Right ventricle myocardium superior (tissue), 1 donor: ENCODE measurements around the gene PMEPA1. TPM values are rescaled to one million over a fixed set of nuclear protein-coding genes. Genes with fewer than 3 reads are reported as not detected.

Experiments used
- ATAC-seq: fragments of 200-7000 bp; cut with Tn5 transposase; one replicate; pipeline ENCODE4 v1.9.1; 2020; ENCODE audit warnings: mild to moderate bottlenecking; ENCODE audit not compliant: poor library complexity
- DNase-seq: peaks from one replicate; pipeline ENCODE4 v3.0.0-alpha.2; 2020
- intact Hi-C: fragments of 100-400 bp; cut with DNase I; formaldehyde crosslinking; loops from one replicate; pipeline ENCODE4 v1.11.2; 2022
- long read RNA-seq: library from polyadenylated mRNA; unstranded; transcript quantifications from one replicate; pipeline ENCODE4 v2.0.0, GENCODE V29; 2021
- total RNA-seq: library from RNA; stranded (reverse); fragmentation: NEBNext Ultra II Directional; extraction: Animal tissue kit (Norgen Biotek cat#: 25700); gene quantifications from one replicate; pipeline ENCODE4 v1.2.1, GENCODE V29; 2021
- donor health status: DM: no; HTN: yes; CAD: no; lungs with severe emphysema.

Gene PMEPA1, protein sequence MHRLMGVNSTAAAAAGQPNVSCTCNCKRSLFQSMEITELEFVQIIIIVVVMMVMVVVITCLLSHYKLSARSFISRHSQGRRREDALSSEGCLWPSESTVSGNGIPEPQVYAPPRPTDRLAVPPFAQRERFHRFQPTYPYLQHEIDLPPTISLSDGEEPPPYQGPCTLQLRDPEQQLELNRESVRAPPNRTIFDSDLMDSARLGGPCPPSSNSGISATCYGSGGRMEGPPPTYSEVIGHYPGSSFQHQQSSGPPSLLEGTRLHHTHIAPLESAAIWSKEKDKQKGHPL
- 21.5 TPM for total RNA-seq
- long read RNA-seq, full-length matches to known transcripts, result 48 of 62 reads
- long read RNA-seq, partial matches to known transcripts, result 1 of 62 reads
- long read RNA-seq, other reads (novel, unspliced or antisense), result 13 of 62 reads

DNA sequence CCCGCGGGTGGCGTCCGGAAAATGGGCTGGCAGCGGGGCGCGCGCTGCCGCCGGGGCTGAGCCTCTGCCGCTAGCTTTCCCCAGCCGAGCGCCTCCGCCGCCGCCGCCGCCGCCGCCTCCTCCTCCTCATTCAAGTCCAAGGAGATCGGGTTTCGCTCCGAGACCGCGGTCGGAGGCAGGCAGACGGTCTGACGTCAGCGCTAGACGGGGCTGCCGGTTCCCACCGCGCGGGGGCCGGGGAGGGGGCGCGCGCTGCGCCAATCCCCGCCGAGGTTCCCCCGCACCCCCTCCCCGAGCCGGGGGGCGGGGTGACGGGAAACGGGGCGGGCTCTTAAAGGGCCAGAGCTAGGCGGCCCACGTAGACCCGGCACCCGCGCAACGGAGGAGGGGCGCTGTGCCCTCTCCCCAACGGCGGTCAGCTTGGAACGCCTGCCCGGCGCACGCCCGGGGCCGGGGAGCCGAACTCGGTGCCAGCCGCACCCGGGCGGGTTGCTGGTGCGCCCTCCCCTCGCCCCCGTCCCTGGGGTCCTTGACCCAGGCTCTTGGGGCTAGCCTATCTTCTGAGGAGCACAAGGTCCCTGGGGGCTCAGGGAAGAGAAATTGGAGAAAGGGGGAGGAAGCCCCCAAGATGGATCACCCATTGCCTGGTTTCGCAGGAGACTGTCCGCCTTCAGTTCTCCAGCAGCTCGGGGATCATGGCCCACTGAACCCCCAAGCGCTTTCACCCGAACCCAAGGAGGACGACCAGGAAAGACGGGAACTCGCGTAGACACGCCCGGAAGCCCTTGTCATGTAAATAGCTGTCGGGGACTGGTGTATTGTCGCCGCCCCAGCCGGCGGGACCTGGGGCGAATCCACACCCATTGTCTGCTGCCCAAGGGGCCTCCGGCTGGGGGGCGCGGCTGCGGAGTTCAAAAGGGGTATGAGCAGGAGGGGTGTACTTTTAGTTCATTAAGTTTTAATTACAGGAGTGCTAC lies at the start of gene PMEPA1:
Gene PMEPA1, minus strand, starts transcription at position 193 of the 977 bp plus-strand sequence. CDS start 433 bp downstream, outside the sequence.
- ATAC-seq (peak; percentile 93), DNase-seq (peak; percentile 95)
- intact Hi-C loops, result no loop called here

DNA sequence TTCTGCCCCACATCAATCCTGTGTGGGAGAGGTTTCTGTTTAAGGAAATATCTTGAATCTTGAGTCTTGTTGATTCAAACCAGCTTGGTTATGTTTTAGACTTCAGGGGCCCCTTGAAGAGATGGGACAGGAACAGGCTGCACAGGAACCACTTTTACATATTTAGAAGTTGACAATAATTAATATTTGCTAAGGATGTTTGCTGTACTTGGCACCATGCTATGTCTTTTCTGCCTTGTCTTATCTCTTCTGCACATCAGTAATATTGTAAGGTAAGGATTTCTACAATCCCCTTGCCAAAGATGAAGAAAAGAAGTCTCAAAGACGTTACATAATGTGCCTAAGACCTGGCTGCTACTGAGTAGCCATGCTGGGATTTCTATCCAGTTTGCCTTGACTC lies 48.0 kb upstream of the PMEPA1 start:
- ATAC-seq, result no peak
- no peak for DNase-seq
- intact Hi-C loops, result no loop called here

DNA sequence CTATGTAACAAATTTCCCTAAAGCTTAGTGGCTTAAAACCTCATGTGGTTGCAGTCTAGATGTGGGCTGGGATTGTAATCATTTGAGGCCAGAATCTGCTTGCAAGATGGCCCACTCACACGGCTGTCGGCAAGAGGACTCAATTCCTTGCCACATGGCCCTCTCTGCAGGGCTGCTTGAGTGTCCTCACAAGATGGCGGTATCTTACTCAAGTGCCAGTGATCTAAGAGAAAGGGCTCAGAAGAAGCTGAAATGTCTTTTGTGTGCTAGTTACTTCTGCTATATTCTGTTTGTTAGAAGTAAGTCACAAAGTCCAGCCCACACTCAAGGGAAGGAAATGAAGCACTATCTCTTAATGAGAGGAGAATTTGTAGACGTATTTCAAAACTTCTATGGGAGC lies 47.1 kb upstream of the PMEPA1 start:
- DNase-seq, result no peak
- no peak for ATAC-seq
- intact Hi-C loops, result no loop called here

DNA sequence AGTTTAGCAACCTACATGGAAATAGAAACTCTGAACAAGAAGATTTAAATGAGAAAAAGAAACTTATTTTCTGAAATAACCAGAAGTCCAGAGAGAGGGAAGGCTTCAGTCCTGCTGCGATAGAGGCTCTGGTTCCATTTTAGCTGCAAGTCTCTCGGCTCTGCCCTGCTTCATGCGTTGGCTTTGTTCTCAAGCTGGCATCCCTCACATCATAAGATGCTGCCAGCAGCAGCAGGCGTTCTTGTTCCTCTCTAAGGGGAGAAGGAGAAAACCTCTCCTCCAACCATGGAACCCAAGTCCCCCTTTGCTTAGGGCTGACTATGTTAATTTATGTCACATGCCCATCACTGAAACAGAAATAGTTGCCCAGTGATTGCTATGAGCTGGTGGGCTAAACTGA lies 46.4 kb upstream of the PMEPA1 start:
- DNase-seq (no peak), ATAC-seq (no peak)
- intact Hi-C loops, result no loop called here

DNA sequence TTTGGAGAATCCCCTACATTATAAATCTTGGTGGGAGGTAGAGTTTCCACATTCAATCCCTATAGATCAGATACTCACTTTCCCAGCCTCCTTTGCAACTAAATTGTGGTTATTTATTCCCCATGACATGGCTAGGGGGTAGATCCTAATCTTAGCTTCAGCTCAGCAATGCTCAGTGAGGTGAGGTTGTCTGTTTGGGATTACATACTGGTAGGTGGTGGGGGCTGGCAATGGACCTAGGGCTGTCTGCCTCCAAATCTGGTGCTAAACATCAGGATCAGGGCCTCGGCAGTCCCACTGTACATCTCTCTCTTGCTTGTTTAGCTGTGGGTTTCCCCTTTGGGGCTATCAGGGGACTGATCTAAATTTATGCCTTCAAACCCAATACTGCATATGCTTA lies 45.8 kb upstream of the PMEPA1 start:
- intact Hi-C loops, result no loop called here
- no peak for ATAC-seq
- no peak for DNase-seq

DNA sequence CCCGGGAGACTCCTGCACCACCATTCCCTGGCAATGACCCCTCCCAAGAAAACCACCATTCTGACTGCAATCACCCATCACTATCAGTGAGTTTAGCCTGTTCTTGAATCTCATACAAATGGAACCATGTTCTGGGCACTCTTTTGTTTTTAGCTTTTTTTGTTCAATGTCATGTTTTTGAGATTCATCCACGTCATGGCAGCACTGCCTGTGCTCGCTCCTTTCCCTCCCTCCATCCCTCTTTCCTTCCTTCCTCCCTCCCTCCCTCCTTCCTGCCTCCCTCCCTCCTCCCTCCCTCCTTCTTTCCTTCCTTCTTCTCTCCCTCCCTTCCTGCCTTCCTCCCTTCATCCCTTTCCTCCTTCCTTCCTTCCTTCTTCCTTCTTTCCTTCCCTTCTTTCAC lies 44.4 kb upstream of the PMEPA1 start:
- ATAC-seq, result no peak
- DNase-seq, result no peak
- intact Hi-C loops, result no loop called here

DNA sequence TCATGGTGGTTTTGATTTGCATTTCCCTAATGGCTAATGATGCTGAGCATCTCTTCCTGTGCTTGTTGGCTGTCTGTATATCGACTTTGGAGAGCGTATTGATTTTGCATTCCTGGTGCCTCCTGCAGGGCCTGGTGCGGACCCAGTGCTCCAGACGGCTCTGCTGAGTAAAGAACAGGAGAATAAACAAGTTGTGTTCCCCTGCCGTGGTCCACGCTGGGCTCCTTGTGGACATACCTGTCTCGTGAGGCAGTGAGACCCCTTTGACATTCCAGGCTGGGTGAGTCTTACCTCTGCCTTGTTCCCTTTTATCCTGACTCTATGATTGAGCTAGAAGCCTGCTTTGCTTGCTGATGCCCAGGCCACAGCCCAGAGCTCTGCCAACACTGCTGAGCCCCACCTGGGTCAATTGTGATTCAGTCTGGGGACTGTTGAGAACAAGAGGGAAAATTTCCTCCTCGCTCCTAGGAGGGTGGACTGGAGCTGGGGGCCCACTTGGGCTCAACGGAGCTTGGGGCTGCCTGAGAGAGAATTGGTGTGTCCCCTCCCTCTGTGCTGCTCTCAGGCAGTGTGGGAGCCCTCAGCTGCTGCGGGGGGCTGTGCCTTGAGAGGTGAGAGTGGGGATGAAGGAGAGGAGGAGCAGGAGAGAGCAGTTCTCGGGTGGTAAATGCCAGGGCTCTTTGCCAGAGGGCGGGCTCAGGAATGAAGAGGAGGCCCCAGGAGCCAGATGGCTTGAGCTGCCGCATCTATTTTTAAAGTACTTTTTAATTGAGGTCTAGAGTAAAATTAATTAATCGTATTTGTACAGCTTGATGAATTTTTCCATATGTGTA lies 43.7 kb upstream of the PMEPA1 start:
- no peak for ATAC-seq
- intact Hi-C loops, result no loop called here
- no peak for DNase-seq

DNA sequence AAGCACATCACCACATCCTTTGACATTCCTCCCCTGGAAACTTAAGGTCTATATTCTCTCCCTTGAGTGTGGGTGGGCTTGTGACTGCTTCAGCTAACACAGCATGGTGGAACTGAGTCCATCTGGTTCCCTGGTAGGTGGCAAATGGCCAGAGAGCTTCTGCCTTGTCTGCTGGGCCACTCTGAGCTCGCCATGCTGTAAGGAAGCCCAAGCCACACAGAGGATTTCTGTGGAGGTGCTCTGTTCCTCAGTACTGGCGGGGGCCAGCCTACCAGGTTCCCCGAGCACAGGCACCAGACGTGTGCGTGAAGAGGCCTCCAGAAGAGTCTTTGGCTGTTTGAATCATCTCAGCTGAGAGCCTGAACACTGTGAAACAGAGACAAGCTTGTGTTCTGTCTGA lies 41.6 kb upstream of the PMEPA1 start:
- no peak for DNase-seq
- intact Hi-C loops, result no loop called here
- ATAC-seq, result no peak

DNA sequence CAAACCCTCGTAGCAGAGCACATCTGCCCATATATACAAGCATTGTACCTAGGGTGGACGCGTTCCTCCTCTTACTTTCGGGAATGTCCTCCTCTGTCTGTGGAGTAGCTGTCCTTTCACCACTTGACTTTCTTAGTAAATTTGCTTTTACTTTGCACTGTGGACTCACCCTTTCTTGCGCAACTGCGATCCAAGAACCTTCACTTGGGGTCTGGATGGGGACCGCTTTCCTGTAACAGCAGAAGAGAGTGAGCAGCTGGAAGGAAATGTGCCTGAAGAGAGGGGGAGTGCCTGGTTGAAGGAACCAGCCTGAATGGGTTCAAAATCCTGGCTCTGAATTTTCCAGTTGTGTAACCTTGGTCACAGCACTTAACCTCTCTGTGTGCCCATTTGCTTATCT lies 40.1 kb upstream of the PMEPA1 start:
- ATAC-seq (no peak), DNase-seq (no peak)
- intact Hi-C loops, result no loop called here

DNA sequence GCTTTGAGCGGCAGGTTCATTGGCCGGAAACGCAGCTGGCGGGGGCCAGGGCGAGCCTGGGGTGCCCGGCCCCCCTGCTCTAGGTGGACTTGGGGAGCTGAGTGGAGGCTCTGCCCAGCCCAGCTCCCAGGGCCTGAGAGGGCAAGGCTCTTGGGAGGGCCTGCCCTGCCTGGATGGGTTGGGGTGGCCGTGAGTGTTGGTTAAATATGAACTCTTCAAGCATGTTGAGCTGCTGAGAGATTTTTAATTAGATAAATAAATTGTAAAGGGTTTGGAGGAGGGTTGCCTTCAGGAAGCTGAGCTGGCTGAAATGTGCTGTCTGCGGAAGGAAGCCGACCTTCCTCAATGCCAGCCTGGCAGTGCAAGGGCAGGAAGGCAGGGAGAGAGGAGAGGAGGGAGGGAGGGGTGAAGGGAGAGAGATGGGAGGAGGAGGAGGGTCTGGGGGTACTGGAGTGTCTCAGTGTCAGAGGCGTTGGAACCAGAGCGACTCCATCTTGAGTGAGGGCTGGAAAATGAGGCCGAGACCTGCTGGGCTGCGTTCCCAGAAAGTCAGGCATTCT lies 39.4 kb upstream of the PMEPA1 start:
- ATAC-seq (peak; percentile 20), DNase-seq (no peak)
- intact Hi-C loops, result no loop called here

DNA sequence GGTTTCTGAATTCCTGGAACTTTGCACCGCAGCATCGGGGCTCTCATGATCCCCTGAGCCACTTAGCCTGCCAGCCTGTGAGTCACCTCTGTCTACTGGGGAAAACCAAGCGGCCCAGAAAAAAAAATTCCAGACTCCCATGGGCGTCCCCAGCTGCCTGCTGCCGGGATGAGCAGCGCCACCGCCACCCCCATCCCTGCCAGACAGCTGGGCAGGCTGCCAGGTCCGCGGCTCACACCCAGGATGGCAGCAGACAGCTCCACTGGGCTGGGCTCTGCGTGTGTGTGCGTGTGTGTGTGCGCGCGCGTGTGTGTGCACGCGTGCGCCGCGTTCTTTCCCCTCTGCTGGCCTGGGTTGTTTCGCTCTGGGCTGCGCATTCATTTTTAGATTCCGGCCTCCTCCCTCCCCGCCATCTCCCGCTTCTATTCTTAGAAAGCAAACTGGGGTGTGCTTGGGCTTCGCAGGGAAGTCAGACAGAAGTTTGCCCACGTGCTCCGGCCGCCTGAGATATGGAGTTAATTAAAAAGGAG lies 38.9 kb upstream of the PMEPA1 start:
- peak; percentile 89 for ATAC-seq
- intact Hi-C loops, result no loop called here
- peak; percentile 89 for DNase-seq

DNA sequence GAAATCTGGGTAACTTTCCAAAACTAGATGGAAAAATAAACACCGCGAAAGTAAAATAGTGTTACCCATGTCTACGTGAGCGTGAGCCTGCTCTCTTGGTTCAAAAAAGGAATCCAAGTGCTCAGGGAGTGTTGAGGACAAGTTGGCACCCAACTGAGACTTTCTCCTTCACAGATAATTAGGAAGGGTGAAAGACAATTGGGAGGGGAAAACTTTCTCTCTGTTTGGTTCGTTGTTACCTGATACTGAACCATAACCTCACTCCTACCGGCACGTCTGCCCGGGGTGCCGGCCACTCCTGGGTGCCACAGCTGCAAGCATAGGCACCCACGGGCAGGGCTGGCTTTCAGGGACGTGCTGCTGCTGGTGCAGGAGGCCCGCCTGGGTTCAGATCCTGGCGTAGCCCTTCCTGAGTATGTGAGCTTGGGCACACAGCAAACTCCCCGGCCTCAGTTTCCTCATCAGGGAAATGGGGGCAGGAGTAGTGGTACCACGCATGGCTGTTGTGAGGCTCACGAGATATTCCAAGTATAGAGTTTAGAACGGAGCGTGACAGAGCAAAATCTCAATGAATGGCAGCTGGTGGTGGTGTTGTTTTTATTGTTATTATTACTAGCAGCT lies 38.2 kb upstream of the PMEPA1 start:
- ATAC-seq, result peak; percentile 50
- intact Hi-C loops, result no loop called here
- DNase-seq, result no peak

DNA sequence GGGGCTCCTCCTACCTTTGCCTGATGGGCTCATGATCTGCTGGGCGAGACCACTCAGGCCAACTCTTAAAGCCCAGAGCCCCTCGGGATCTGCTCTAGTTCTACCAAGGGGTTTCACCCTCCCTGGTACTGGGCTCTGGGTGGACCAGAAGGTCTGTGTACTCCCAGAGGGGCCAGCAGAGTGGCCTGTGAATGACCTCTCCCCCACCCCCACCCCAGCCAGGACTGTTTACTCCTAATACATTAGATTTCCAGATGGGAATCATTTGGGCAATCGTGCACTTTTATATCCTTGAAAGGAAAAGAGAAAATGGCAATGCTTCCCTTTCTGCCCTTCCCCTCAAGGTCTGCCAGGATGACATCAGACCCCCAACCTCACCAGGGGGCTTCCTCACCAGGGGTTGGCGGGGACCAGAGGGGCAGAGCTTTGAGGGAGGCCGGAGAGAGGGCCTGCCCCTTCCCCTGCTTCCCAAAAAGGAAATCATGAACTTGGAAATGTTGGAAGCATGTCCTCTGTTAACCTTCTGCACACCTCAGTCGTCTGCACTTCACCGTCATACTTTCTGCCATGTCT lies 37.1 kb upstream of the PMEPA1 start:
- ATAC-seq (no peak), DNase-seq (no peak)
- intact Hi-C loops, result no loop called here

DNA sequence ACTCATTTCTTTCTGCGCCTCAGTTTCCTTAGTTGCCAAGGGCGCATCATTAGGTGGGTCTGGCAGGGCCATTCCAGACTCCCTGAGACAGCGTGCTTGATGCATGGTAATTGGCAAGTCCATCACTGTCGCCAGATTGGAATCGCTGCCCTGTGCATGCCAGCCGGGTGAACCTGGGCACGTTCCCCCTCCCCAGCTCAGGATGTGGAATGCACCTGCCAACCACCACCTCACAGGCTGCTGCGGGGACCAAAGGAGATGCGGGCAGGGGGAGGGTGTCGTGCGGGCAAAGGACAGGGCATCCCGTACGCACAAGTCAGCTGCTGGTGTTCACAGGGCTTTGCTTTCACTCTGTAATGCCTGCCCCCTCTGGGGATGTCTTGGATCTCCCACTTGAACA lies 36.4 kb upstream of the PMEPA1 start:
- intact Hi-C loops, result no loop called here
- no peak for DNase-seq
- ATAC-seq, result no peak

DNA sequence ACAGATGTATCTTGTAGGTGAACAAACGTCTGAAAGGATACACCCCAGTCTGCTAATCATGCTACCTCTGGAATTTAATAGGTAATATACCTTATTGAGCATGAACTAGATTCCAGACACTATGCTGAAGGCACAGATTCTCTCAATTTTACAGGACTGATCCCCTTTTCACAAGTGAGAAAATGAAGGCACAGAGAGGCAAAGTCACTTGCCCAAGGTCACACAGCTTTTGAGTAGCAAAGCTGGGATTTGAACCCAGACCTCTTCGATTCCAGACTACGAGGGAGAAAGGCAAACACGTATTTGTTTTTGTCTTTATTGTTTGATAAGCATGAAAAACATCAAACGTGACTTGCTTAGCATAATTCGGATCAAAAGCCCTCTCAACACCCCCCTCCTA lies 34.4 kb upstream of the PMEPA1 start:
- intact Hi-C loops, result no loop called here
- DNase-seq (no peak), ATAC-seq (no peak)

DNA sequence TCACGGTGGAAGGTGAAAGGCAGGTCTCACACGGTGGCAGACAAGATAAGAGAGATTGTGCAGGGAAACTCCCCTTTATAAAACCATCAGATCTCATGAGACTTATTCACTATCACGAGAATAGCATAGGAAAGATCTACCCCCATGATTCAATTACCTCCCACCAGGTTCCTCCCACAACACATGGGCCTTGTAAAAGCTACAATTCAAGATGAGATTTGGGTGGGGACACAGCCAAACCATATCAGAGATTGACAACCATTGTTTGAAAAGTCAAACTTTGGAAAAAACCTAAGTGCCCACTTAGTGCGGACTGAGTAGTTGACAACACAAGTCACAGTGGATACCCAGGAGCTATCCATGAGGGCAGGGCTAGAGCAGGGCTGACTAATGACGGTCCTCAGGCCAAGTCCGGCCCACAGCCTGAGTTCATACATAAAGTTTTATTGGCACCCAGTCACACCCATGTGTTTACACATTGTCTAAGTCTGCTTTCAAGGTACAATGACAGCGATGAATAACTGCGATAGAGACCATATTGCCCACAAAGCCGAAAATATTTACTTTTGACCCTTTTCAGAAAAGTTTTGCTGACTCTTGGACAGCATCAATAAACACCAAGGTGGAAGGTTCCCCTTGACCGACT lies 33.8 kb upstream of the PMEPA1 start:
- ATAC-seq (no peak), DNase-seq (no peak)
- intact Hi-C loops, result no loop called here

DNA sequence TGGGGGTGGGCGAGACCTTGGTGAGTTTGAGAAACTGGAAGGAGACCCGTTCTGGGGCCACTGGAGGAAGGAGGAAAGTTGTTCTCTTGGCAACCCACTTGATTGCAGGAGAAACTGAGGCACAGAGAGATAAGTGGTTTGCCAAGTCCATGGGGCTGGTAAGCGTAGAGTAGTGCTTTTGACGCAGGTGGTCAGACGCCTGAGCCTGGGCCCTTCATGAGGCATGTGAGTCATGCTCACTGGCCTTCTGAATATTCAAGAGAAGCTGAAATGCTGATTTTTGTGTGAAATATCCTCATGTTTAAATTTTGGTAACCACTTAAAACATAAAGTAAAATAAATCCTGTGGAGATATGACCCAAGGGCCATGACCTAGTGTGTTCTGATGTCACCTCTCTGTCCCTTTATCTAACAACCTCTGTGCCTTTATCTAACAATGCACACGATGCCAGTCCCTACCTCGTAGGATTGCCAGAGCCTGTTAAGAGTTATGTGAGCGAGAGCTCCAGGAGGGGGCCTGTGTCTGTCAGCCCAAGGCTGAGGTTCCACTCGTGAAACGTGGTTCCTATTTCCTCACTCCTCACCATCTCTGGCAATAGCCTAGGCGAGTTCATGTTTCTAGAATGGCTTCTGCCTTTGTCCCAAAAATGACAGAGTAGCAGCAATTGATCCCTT lies 32.8 kb upstream of the PMEPA1 start:
- intact Hi-C loops, result no loop called here
- peak; percentile 46 for ATAC-seq
- no peak for DNase-seq
